Endodermal cell (in vitro differentiated cells): ENCODE measurements around the gene CACNA1E. TPM values are rescaled to one million over a fixed set of nuclear protein-coding genes. Genes with fewer than 3 reads are reported as not detected.

Source experiments
- DNase-seq: peaks from one replicate; pipeline ENCODE4 v3.0.0-alpha.2; 2017
- H3K27ac ChIP-seq: 2 replicates; pipeline ENCODE4 v1.5.1; 2013; ENCODE audit warnings: mild to moderate bottlenecking, low read depth, low read length, moderate library complexity
- H3K27me3 ChIP-seq: 2 replicates; pipeline ENCODE4 v1.6.1; 2013; ENCODE audit warnings: mild to moderate bottlenecking, low read length, moderate library complexity; ENCODE audit not compliant: insufficient read depth, control insufficient read depth, poor library complexity, severe bottlenecking
- H3K36me3 ChIP-seq: 2 replicates; pipeline ENCODE4 v1.7.0; 2013; ENCODE audit warnings: mild to moderate bottlenecking, low read length, moderate library complexity; ENCODE audit not compliant: control insufficient read depth, insufficient read depth
- H3K4me1 ChIP-seq: one replicate; pipeline ENCODE4 v1.7.0; 2013; ENCODE audit warnings: low read length; ENCODE audit not compliant: control insufficient read depth, insufficient read depth
- H3K4me3 ChIP-seq: 2 replicates; pipeline ENCODE4 v1.5.1; 2013; ENCODE audit warnings: mild to moderate bottlenecking, low read length, moderate library complexity
- H3K9ac ChIP-seq: 2 replicates; pipeline ENCODE4 v1.6.1; 2013; ENCODE audit warnings: mild to moderate bottlenecking, low read length, moderate library complexity; ENCODE audit not compliant: poor library complexity, severe bottlenecking; ENCODE audit errors: extremely low read depth
- H3K9me3 ChIP-seq: 2 replicates; pipeline ENCODE4 v1.6.1; 2013; ENCODE audit warnings: mild to moderate bottlenecking, low read length, moderate library complexity; ENCODE audit not compliant: control insufficient read depth
- H3K27ac Mint-ChIP-seq: 2 replicates; pipeline ENCODE4 v1.8.0; 2020; ENCODE audit warnings: mixed read lengths
- H3K27me3 Mint-ChIP-seq: 2 replicates; pipeline ENCODE4 v1.8.0; 2021; ENCODE audit warnings: mild to moderate bottlenecking, mixed read lengths; ENCODE audit not compliant: insufficient read depth
- H3K36me3 Mint-ChIP-seq: 2 replicates; pipeline ENCODE4 v1.8.0; 2020; ENCODE audit warnings: low read depth, mixed read lengths
- H3K4me1 Mint-ChIP-seq: 2 replicates; pipeline ENCODE4 v1.8.0; 2020; ENCODE audit warnings: mixed read lengths
- H3K4me3 Mint-ChIP-seq: 2 replicates; pipeline ENCODE4 v1.8.0; 2020; ENCODE audit warnings: mild to moderate bottlenecking, moderate library complexity, mixed read lengths
- H3K9me3 Mint-ChIP-seq: 2 replicates; pipeline ENCODE4 v1.8.0; 2020; ENCODE audit warnings: mild to moderate bottlenecking, mixed read lengths
- WGBS, 2 experiments: methylation state at CpG; one replicate each; pipeline versions ENCODE4 v1.1.5 to v1.1.7; 2013; ENCODE audit warnings: missing lambda C conversion rate in 2 of 2, mixed read lengths in 1 of 2; ENCODE audit not compliant: insufficient coverage in 1 of 2, insufficient read length in 1 of 2; 5-methylcytosine and 5-hydroxymethylcytosine counted together
- total RNA-seq, 2 donors: library from RNA; stranded (reverse); fragmentation: NEBNext Ultra II Directional in 1 of 2; extraction: Animal tissue kit (Norgen Biotek cat#: 25700) in 1 of 2; gene quantifications; 2 replicates in 1 of 2; 3 replicates in 1 of 2; pipeline ENCODE4 v1.2.1, GENCODE V29; 2021
- TF ChIP-seq, protein P1 (sequence below): fragments of 200-600 bp; sonication (generic); conservative IDR thresholded peaks from 2 replicates; pipeline ENCODE4 v1.5.0; 2021; ENCODE audit warnings: antibody characterized with exemption, mild to moderate bottlenecking

CACNA1E gene
- total RNA-seq, 2 donors from 2014 or later = 4.7 to 5.8 TPM

- Histone ChIP-seq H3K27me3 (no peaks in the 10 kb centered on the region), H3K4me3 (no peak overlapping the region), H3K4me1 (peaks cover 9% of the 10 kb centered on the region), H3K9ac (no peak overlapping the region), H3K36me3 (no peaks in the 10 kb centered on the region), H3K9me3 (no peaks in the 10 kb centered on the region), H3K27ac (no peak overlapping the region)
- H3K4me3 Mint-ChIP-seq = no peak overlapping the region
- peaks cover 13% of the 10 kb centered on the region for H3K4me1 Mint-ChIP-seq
- H3K27ac Mint-ChIP-seq = no peak overlapping the region
- DNase-seq = no peak
- whole genome bisulfite sequencing, 2 experiments = 88 to 95% methylated on average over 3 of the region's 3 CpGs
- peaks cover under 1% of the 10 kb centered on the region for H3K27me3 Mint-ChIP-seq
- H3K9me3 Mint-ChIP-seq = no peaks in the 10 kb centered on the region
- H3K36me3 Mint-ChIP-seq = no peaks in the 10 kb centered on the region
- TF ChIP-seq, protein P1, sequence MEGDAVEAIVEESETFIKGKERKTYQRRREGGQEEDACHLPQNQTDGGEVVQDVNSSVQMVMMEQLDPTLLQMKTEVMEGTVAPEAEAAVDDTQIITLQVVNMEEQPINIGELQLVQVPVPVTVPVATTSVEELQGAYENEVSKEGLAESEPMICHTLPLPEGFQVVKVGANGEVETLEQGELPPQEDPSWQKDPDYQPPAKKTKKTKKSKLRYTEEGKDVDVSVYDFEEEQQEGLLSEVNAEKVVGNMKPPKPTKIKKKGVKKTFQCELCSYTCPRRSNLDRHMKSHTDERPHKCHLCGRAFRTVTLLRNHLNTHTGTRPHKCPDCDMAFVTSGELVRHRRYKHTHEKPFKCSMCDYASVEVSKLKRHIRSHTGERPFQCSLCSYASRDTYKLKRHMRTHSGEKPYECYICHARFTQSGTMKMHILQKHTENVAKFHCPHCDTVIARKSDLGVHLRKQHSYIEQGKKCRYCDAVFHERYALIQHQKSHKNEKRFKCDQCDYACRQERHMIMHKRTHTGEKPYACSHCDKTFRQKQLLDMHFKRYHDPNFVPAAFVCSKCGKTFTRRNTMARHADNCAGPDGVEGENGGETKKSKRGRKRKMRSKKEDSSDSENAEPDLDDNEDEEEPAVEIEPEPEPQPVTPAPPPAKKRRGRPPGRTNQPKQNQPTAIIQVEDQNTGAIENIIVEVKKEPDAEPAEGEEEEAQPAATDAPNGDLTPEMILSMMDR = no peak
Measured at GRCh38 chr1:181803421-181803820, 320.1 kb downstream of the CACNA1E start.

DNA sequence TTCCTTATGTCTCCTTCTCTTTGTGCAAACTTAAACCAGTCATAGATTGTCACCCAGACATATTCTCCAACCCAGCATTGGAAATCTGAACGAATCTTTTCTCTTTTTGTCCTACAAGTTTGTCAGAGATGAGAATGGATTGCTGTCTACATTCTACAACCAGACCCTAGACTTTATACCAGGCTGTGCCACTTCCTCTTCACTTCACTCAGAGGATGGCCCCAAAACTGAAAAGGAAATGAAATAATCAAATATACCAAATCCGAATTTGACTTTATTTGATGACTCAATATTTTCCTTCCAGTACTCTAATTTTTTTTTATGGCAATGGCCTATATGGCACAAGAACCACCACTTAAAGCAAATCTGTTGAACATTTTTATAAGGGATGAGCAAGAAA lies 321.7 kb downstream of the CACNA1E start:
- H3K27me3 Mint-ChIP-seq = no peaks in the 10 kb centered on the region
- Histone ChIP-seq H3K36me3 (no peaks in the 10 kb centered on the region), H3K4me1 (peaks cover 9% of the 10 kb centered on the region), H3K4me3 (no peak overlapping the region), H3K9ac (no peak overlapping the region), H3K27ac (no peak overlapping the region), H3K9me3 (no peaks in the 10 kb centered on the region), H3K27me3 (no peaks in the 10 kb centered on the region)
- 83 to 86% methylated on average over 1 to 2 of the region's 2 CpGs for WGBS, 2 experiments
- H3K27ac Mint-ChIP-seq = no peak overlapping the region
- H3K9me3 Mint-ChIP-seq = no peaks in the 10 kb centered on the region
- no peak for DNase-seq
- TF ChIP-seq, protein P1 = no peak
- no peaks in the 10 kb centered on the region for H3K36me3 Mint-ChIP-seq
- H3K4me3 Mint-ChIP-seq = no peak overlapping the region
- H3K4me1 Mint-ChIP-seq = peaks cover 14% of the 10 kb centered on the region

GRCh38 chr1:181806746-181807145 lies 323.4 kb downstream of the CACNA1E start:
- 67 to 81% methylated on average over 2 of the region's 2 CpGs for WGBS, 2 experiments
- Histone ChIP-seq H3K4me3 (no peak overlapping the region), H3K27me3 (peaks cover 4% of the 10 kb centered on the region), H3K27ac (no peak overlapping the region), H3K9ac (no peak overlapping the region), H3K36me3 (no peaks in the 10 kb centered on the region), H3K4me1 (peaks cover 9% of the 10 kb centered on the region), H3K9me3 (no peaks in the 10 kb centered on the region)
- Mint-ChIP-seq H3K27me3 (peaks cover 1% of the 10 kb centered on the region), H3K4me1 (peaks cover 21% of the 10 kb centered on the region), H3K27ac (peak overlapping the region; percentile 44), H3K4me3 (no peak overlapping the region), H3K9me3 (no peaks in the 10 kb centered on the region), H3K36me3 (no peaks in the 10 kb centered on the region)
- TF ChIP-seq, protein P1 = no peak
- no peak for DNase-seq
